Measurements from ENCODE around the gene ZFP1. TPM values are rescaled to one million over a fixed set of nuclear protein-coding genes. Genes with fewer than 3 reads are reported as not detected.

The ZFP1 gene
- total and polyA plus RNA-seq, 4 donors = 23.3 to 38.8 (median 32.6) TPM

GRCh38 chr16:75143941-75144340 lies 4.4 kb upstream of the ZFP1 start:
- Histone ChIP-seq H3K9me3 (ENCODE audit: control insufficient read depth, insufficient read depth, low read length) (peaks cover 2% of the 10 kb centered on the region), H3K27me3 (ENCODE audit: control insufficient read depth, insufficient read depth, low read length) (no peaks in the 10 kb centered on the region), H3K36me3 (ENCODE audit: control insufficient read depth, insufficient read depth, low read length) (no peaks in the 10 kb centered on the region), H3K27ac (ENCODE audit: low read depth, low read length) (no peak overlapping the region), H3K4me3 (ENCODE audit: low read depth, low read length) (no peak overlapping the region), H3K4me1 (ENCODE audit: control insufficient read depth, insufficient read depth, low read length) (no peaks in the 10 kb centered on the region)
- DNase-seq (ENCODE audit: low read depth in 4 of 6, low spot score in 6 of 6) = no peak
- 83% methylated on average over 1 of the region's 6 CpGs for WGBS (ENCODE audit: insufficient coverage)

GRCh38 chr16:75147968-75148310 lies 385 bp upstream of the ZFP1 start:
- peak overlapping the region; percentile 96 for H3K4me3 ChIP-seq (ENCODE audit: low read depth, low read length)
- peaks cover 18% of the 10 kb centered on the region for H3K9me3 ChIP-seq (ENCODE audit: control insufficient read depth, insufficient read depth, low read length)
- peaks cover 4% of the 10 kb centered on the region for H3K36me3 ChIP-seq (ENCODE audit: control insufficient read depth, insufficient read depth, low read length)
- 0% methylated on average over 1 of the region's 3 CpGs for WGBS (ENCODE audit: insufficient coverage)
- DNase-seq (ENCODE audit: low read depth in 4 of 6, low spot score in 6 of 6) = no peak
- no peaks in the 10 kb centered on the region for H3K27me3 ChIP-seq (ENCODE audit: control insufficient read depth, insufficient read depth, low read length)
- H3K27ac ChIP-seq (ENCODE audit: low read depth, low read length) = no peak overlapping the region
- H3K4me1 ChIP-seq (ENCODE audit: control insufficient read depth, insufficient read depth, low read length) = peaks cover 7% of the 10 kb centered on the region

- Histone ChIP-seq H3K36me3 (ENCODE audit: control insufficient read depth, insufficient read depth, low read length) (peaks cover 17% of the 10 kb centered on the region), H3K27ac (ENCODE audit: low read depth, low read length) (no peak overlapping the region), H3K9me3 (ENCODE audit: control insufficient read depth, insufficient read depth, low read length) (peaks cover 18% of the 10 kb centered on the region), H3K27me3 (ENCODE audit: control insufficient read depth, insufficient read depth, low read length) (no peaks in the 10 kb centered on the region), H3K4me1 (ENCODE audit: control insufficient read depth, insufficient read depth, low read length) (peaks cover 7% of the 10 kb centered on the region), H3K4me3 (ENCODE audit: low read depth, low read length) (no peak overlapping the region)
- DNase-seq (ENCODE audit: low read depth in 4 of 6, low spot score in 6 of 6) = no peak
- WGBS (ENCODE audit: insufficient coverage) = no CpG with 5 or more reads among the region's 2 CpGs
Measured at GRCh38 chr16:75151798-75152197, 3.5 kb downstream of the ZFP1 start.

- Histone ChIP-seq H3K9me3 (ENCODE audit: control insufficient read depth, insufficient read depth, low read length) (peaks cover 18% of the 10 kb centered on the region), H3K27ac (ENCODE audit: low read depth, low read length) (no peak overlapping the region), H3K4me3 (ENCODE audit: low read depth, low read length) (no peak overlapping the region), H3K36me3 (ENCODE audit: control insufficient read depth, insufficient read depth, low read length) (peaks cover 20% of the 10 kb centered on the region), H3K27me3 (ENCODE audit: control insufficient read depth, insufficient read depth, low read length) (no peaks in the 10 kb centered on the region), H3K4me1 (ENCODE audit: control insufficient read depth, insufficient read depth, low read length) (peaks cover 7% of the 10 kb centered on the region)
- no peak for DNase-seq (ENCODE audit: low read depth in 4 of 6, low spot score in 6 of 6)
Measured at GRCh38 chr16:75152635-75153034, 4.3 kb downstream of the ZFP1 start.

- H3K4me3 ChIP-seq (ENCODE audit: low read depth, low read length) = no peak overlapping the region
- H3K36me3 ChIP-seq (ENCODE audit: control insufficient read depth, insufficient read depth, low read length) = peaks cover 28% of the 10 kb centered on the region
- no peak for DNase-seq (ENCODE audit: low read depth in 4 of 6, low spot score in 6 of 6)
- no peak overlapping the region for H3K27ac ChIP-seq (ENCODE audit: low read depth, low read length)
- no peaks in the 10 kb centered on the region for H3K9me3 ChIP-seq (ENCODE audit: control insufficient read depth, insufficient read depth, low read length)
- no peaks in the 10 kb centered on the region for H3K27me3 ChIP-seq (ENCODE audit: control insufficient read depth, insufficient read depth, low read length)
- no CpG with 5 or more reads among the region's 1 CpG for WGBS (ENCODE audit: insufficient coverage)
- no peaks in the 10 kb centered on the region for H3K4me1 ChIP-seq (ENCODE audit: control insufficient read depth, insufficient read depth, low read length)
Measured at GRCh38 chr16:75160386-75160785, 12.1 kb downstream of the ZFP1 start.

- 98% methylated on average over 4 of the region's 10 CpGs for whole genome bisulfite sequencing (ENCODE audit: insufficient coverage)
- DNase-seq (ENCODE audit: low read depth in 4 of 6, low spot score in 6 of 6) = no peak
- no peaks in the 10 kb centered on the region for H3K4me1 ChIP-seq (ENCODE audit: control insufficient read depth, insufficient read depth, low read length)
- H3K36me3 ChIP-seq (ENCODE audit: control insufficient read depth, insufficient read depth, low read length) = peaks cover 17% of the 10 kb centered on the region
- H3K9me3 ChIP-seq (ENCODE audit: control insufficient read depth, insufficient read depth, low read length) = peaks cover 4% of the 10 kb centered on the region
- no peak overlapping the region for H3K4me3 ChIP-seq (ENCODE audit: low read depth, low read length)
- no peak overlapping the region for H3K27ac ChIP-seq (ENCODE audit: low read depth, low read length)
- H3K27me3 ChIP-seq (ENCODE audit: control insufficient read depth, insufficient read depth, low read length) = no peaks in the 10 kb centered on the region
Measured at GRCh38 chr16:75169899-75170405, 21.6 kb downstream of the ZFP1 start.

GRCh38 chr16:75172578-75172977 lies 24.3 kb downstream of the ZFP1 start:
- peaks cover 9% of the 10 kb centered on the region for H3K9me3 ChIP-seq (ENCODE audit: control insufficient read depth, insufficient read depth, low read length)
- peaks cover 12% of the 10 kb centered on the region for H3K36me3 ChIP-seq (ENCODE audit: control insufficient read depth, insufficient read depth, low read length)
- no peak overlapping the region for H3K27ac ChIP-seq (ENCODE audit: low read depth, low read length)
- H3K27me3 ChIP-seq (ENCODE audit: control insufficient read depth, insufficient read depth, low read length) = no peaks in the 10 kb centered on the region
- no peak for DNase-seq (ENCODE audit: low read depth in 4 of 6, low spot score in 6 of 6)
- H3K4me3 ChIP-seq (ENCODE audit: low read depth, low read length) = no peak overlapping the region
- no peaks in the 10 kb centered on the region for H3K4me1 ChIP-seq (ENCODE audit: control insufficient read depth, insufficient read depth, low read length)
- WGBS (ENCODE audit: insufficient coverage) = no CpG with 5 or more reads among the region's 4 CpGs

GRCh38 chr16:75175074-75175473 lies 26.8 kb downstream of the ZFP1 start:
- 100% methylated on average over 3 of the region's 3 CpGs for WGBS (ENCODE audit: insufficient coverage)

GRCh38 chr16:75176926-75177325 lies 28.6 kb downstream of the ZFP1 start:
- WGBS (ENCODE audit: insufficient coverage) = 80% methylated on average over 1 of the region's 2 CpGs
- no peaks in the 10 kb centered on the region for H3K4me1 ChIP-seq (ENCODE audit: control insufficient read depth, insufficient read depth, low read length)
- peaks cover 5% of the 10 kb centered on the region for H3K9me3 ChIP-seq (ENCODE audit: control insufficient read depth, insufficient read depth, low read length)
- no peak overlapping the region for H3K27ac ChIP-seq (ENCODE audit: low read depth, low read length)
- H3K4me3 ChIP-seq (ENCODE audit: low read depth, low read length) = no peak overlapping the region
- H3K27me3 ChIP-seq (ENCODE audit: control insufficient read depth, insufficient read depth, low read length) = no peaks in the 10 kb centered on the region
- no peaks in the 10 kb centered on the region for H3K36me3 ChIP-seq (ENCODE audit: control insufficient read depth, insufficient read depth, low read length)
- DNase-seq (ENCODE audit: low read depth in 4 of 6, low spot score in 6 of 6) = no peak

More at GRCh38 chr16:75175074-75175473, 26.8 kb downstream of the ZFP1 start:
- H3K9me3 ChIP-seq (ENCODE audit: control insufficient read depth, insufficient read depth, low read length) = peaks cover 5% of the 10 kb centered on the region
- H3K4me3 ChIP-seq (ENCODE audit: low read depth, low read length) = no peak overlapping the region
- H3K27ac ChIP-seq (ENCODE audit: low read depth, low read length) = no peak overlapping the region
- H3K27me3 ChIP-seq (ENCODE audit: control insufficient read depth, insufficient read depth, low read length) = no peaks in the 10 kb centered on the region
- H3K4me1 ChIP-seq (ENCODE audit: control insufficient read depth, insufficient read depth, low read length) = no peaks in the 10 kb centered on the region
- DNase-seq (ENCODE audit: low read depth in 4 of 6, low spot score in 6 of 6) = no peak
- no peaks in the 10 kb centered on the region for H3K36me3 ChIP-seq (ENCODE audit: control insufficient read depth, insufficient read depth, low read length)

GRCh38 chr16:75179208-75179607 lies 30.9 kb downstream of the ZFP1 start:
- no peaks in the 10 kb centered on the region for H3K4me1 ChIP-seq (ENCODE audit: control insufficient read depth, insufficient read depth, low read length)
- WGBS (ENCODE audit: insufficient coverage) = 100% methylated on average over 1 of the region's 6 CpGs
- DNase-seq (ENCODE audit: low read depth in 4 of 6, low spot score in 6 of 6) = no peak
- no peak overlapping the region for H3K4me3 ChIP-seq (ENCODE audit: low read depth, low read length)
- H3K27ac ChIP-seq (ENCODE audit: low read depth, low read length) = no peak overlapping the region
- H3K27me3 ChIP-seq (ENCODE audit: control insufficient read depth, insufficient read depth, low read length) = no peaks in the 10 kb centered on the region
- H3K9me3 ChIP-seq (ENCODE audit: control insufficient read depth, insufficient read depth, low read length) = peaks cover 5% of the 10 kb centered on the region
- no peaks in the 10 kb centered on the region for H3K36me3 ChIP-seq (ENCODE audit: control insufficient read depth, insufficient read depth, low read length)

All from spinal cord (tissue), 10 donors.